Measurements from ENCODE around the gene RIMKLA. TPM values are rescaled to one million over a fixed set of nuclear protein-coding genes. Genes with fewer than 3 reads are reported as not detected.

RIMKLA gene
- 0.25 TPM for total RNA-seq

DNA sequence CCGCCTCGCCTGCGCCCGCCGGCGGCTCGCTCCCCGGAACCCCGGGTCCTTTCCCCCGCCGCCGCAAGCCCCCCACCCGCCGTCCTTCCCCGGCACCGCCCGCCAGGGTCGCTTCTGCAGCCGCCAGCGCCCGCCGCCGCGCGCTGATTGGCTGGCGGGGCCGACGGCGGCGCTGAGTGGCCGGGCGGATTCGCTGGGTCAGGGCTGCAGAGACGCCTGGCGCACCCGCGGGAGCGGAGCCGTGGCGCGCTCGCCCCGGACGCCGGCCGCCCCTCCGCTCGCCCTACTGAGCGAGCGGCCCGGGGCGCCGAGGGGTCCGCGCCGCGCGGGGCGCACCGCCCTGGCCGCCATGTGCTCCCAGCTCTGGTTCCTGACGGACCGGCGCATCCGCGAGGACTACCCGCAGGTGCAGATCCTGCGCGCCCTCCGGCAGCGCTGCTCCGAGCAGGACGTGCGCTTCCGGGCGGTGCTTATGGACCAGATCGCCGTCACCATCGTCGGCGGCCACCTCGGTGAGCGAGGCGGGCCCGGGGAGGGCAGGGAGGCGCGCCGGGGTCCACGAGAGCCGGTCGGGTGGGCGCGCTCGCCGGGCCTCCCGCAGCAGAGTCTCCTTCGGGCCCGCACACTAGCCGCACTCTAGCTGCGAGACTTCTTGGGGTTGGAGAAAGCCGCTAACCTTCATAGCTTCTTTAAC lies at the start of gene RIMKLA:
TSS of gene RIMKLA (plus strand) at position 207 of the 694 bp plus-strand sequence. CDS start at position 350, 143 bp downstream.
- peak; percentile 96 for ATAC-seq
- peak; percentile 48 for DNase-seq (ENCODE audit: low spot score)

- ATAC-seq (no peak), DNase-seq (ENCODE audit: low spot score) (no peak)
These were observed 47.7 kb upstream of the RIMKLA start for GRCh38 chr1:42332877-42333276.

- no peak for ATAC-seq
- DNase-seq (ENCODE audit: low spot score), result no peak
These were observed 46.8 kb upstream of the RIMKLA start for GRCh38 chr1:42333662-42334239.

DNA sequence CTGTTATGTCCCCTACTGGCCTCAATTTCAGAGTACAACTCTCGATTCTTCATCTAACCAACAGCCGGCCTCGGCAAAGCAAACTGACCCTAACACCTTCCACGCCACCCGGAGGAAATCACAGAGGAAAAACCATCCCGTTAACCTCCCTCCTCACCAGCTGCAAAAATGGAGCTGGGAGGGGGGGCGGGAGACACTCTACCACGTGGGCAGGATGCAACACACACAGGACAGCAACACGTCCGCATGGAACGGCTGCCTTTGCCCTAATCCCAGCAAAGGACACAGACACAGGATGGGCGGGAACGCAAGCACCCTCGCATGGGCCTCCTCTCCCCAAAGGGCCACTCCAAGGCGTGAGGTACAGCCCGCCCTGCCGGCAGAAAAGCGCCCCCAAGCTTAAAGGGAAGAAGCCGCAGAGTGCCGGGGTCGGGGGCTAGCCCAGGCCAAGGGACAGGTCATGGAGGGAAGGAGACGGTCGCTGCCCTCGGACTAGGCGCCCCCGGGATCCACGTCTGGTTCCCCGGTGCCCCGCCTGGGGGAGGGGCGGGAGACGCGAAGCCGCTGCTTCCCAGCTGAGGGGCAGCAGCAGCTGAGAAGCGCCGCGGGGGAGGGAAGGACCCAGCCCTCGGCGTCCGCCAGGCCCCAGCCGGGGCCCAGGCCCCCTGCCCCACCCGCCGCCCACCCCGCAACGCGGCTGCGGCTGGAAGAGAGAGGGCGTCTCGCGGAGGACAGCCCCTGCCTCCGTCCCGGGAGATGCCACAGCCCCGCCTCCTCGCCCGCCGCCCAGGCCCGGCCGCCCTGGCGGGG lies 46.1 kb upstream of the RIMKLA start:
- DNase-seq (ENCODE audit: low spot score) (peak; percentile 59), ATAC-seq (peak; percentile 67)

- ATAC-seq, result peak; percentile 93
- peak; percentile 94 for DNase-seq (ENCODE audit: low spot score)
These were observed 45.4 kb upstream of the RIMKLA start, which contains the start of gene FOXJ3 for GRCh38 chr1:42335050-42335808. TSS of gene FOXJ3 (minus strand) at chr1:42335235. CDS start at chr1:42311093, 24,142 bp downstream.

DNA sequence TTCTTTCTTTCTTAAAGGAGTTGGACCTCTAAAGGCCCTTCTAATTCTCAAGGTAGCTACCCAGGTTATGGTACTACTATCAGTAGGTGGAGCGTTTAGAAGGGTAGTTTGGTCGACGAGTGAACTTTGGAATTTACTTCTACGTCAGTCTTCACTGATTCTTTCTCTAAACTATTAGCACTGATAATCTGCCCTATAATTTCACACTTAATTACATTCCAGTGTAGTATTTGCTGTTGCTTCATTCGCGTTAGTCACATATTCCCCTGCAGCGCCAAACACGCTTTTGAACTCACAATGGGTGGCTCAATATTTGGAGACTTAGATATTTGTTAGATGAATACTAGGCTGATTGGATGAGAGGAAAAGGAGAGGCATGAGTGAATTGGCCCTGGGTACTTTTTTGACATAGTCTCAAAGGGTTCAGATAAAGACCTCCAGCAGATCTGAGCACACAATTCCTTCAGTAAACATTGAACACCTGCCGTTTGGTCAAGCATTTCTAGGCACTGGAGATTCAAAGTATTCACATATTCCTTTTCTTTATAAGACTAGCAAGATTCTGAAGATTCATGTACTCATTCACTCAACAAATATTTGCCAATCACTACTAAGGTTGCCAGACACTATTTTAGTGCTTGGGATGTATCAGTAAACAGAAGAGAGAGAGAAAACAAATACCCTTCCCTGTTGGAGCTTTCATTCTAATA lies 44.6 kb upstream of the RIMKLA start:
- no peak for DNase-seq (ENCODE audit: low spot score)
- ATAC-seq, result peak; percentile 66

DNA sequence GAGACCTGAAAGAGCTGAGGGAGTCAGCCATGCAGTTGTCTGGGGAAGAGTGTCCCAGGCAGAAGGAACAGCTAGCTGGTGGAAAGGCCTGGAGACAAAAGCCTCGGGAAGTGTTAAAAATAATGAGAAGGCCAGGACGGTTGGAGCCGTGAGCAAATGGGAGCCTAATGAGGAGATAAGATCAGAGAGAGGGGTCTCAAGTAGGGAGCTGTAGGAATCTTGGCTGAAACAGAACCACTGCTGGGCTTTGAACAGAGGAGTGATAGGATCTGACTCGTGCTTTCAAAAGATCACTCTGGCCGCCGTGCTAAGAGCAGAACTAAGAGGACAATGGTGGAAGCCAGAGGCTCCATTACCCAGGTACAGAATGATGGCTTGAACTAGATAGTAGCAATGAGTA lies 43.6 kb upstream of the RIMKLA start:
- no peak for DNase-seq (ENCODE audit: low spot score)
- no peak for ATAC-seq

- ATAC-seq (no peak), DNase-seq (ENCODE audit: low spot score) (no peak)
These were observed 40.5 kb upstream of the RIMKLA start for GRCh38 chr1:42340093-42340492.

GRCh38 chr1:42340901-42341300 lies 39.7 kb upstream of the RIMKLA start:
- DNase-seq (ENCODE audit: low spot score), result no peak

DNA sequence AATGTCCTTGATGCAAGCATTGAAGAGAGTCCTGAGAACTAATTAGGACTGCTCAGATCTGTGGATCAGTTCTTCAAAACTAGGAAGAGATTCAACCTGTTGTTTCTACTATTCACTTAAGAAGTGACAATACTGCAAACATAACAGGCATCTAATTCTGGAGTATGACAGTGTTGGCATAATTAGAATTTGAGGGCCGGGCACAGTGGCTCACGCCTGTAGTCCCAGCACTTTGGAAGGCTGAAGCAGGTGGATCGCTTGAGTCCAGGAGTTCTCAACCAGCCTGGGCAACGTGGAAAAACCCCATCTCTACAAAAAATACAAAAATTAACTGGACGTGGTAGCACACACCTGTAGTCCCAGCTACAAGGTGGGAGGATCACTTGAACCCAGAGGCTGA lies 37.5 kb upstream of the RIMKLA start:
- ATAC-seq (no peak), DNase-seq (ENCODE audit: low spot score) (no peak)

More at GRCh38 chr1:42340901-42341300, 39.7 kb upstream of the RIMKLA start:
- ATAC-seq, result no peak

DNA sequence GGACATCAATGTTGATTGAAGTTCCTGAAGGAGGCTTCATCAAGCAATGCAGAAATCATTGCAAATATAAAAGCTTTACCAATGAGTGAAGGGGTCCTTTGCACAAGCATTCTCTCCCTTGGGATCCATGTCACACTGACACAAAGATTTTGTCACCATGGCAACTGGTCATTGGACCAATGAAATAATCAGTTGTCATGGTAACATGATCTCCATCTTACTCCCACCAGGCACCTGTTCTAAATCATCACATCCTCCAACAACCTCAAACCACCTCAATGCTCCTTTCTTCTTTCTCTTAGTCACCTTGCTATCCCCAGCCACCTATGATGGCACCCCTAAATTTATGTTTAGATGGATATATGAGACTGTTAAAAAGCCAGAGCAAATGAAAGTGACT lies 32.1 kb upstream of the RIMKLA start:
- no peak for DNase-seq (ENCODE audit: low spot score)

GRCh38 chr1:42350086-42350485 lies 30.5 kb upstream of the RIMKLA start:
- no peak for DNase-seq (ENCODE audit: low spot score)
- no peak for ATAC-seq

More for the DNA sequence above, 32.1 kb upstream of the RIMKLA start:
- no peak for ATAC-seq

GRCh38 chr1:42358791-42359190 lies 21.8 kb upstream of the RIMKLA start:
- ATAC-seq (no peak), DNase-seq (ENCODE audit: low spot score) (no peak)

GRCh38 chr1:42359466-42359865 lies 21.1 kb upstream of the RIMKLA start:
- DNase-seq (ENCODE audit: low spot score) (no peak), ATAC-seq (no peak)

DNA sequence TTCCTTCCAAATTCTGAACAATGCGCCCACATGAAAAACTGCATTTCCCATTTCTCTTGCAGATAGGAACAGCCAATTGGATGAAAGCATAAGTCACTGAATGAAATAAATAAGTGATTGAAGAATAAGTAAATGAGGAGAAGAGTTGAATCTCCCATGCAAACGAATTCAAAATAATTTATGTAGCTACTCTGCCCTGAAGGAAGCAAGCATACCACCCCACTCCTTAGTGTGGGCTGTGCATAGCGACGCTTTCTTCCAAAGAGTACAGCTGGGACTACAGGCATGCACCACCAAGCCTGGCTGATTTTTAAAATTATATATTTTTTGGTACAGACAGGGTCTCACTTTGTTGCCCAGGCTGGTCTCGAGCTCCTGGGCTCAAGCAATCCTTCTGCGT lies 16.5 kb upstream of the RIMKLA start:
- ATAC-seq (no peak), DNase-seq (ENCODE audit: low spot score) (no peak)

DNA sequence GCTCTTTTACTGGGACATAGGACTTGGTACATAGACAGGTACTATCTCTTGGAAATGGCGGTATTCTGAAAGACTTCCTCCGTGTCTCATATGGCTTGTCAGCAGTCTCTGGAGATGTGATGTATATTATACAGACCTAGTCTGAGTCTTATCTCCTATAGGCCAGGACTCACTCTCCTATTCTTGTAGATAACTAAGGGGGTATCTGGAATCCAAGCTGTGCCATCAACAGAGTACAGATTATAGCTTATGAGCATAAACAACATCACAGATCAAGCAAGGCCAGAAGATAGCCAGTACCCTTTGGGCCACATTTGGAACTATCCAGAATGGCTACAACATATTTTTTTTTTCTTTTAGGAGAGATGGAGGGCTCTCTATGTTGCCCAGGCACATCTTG lies 16.1 kb upstream of the RIMKLA start:
- no peak for DNase-seq (ENCODE audit: low spot score)
- ATAC-seq, result no peak

DNA sequence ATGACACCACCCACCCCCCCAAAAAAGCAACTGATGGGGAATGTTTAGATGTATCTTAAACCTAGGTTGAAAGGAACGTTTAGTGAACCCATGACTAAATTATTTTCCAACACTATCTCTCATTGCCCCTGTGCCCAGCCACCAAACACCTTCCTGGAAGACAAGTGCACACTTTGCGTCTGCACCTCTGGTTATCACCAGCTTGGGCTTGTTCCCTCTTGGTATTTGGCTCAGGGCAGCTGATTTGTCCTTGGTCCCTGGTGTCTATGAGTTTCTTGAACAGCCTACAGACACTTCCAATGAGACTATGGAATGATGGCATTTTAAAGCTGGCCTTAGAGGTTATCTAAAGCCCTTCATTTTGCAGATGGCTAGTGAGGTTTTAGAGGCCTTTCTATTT lies 15.5 kb upstream of the RIMKLA start:
- ATAC-seq, result no peak
- no peak for DNase-seq (ENCODE audit: low spot score)

GRCh38 chr1:42368096-42368795 lies 12.3 kb upstream of the RIMKLA start:
- DNase-seq (ENCODE audit: low spot score) (no peak), ATAC-seq (peak; percentile 80)

DNA sequence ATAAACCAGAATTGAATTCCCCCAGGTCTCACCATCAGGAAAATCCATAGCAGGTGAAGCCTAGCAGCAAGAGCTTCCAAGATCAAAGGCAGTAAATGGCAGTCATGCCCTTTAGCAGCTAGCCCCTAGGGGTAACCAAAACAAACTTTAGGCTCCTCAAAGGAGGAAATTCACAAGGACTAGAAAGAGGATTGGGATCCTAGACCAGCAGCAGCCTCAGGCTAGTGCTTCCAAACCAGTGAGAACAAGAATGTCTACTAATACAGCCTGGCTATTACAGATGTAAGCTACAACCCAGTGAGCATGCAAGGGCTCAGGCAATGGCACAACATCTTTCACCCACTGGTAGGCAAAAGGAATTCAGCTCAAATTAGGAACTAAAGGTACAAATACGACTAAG lies 11.1 kb upstream of the RIMKLA start:
- no peak for ATAC-seq

More for the DNA sequence above, 11.1 kb upstream of the RIMKLA start:
- no peak for DNase-seq (ENCODE audit: low spot score)

All from left lobe of liver (tissue), 2 donors.